ENCODE measurements around the gene CLCA2.

Gene CLCA2

GRCh38 chr1:86489242-86489878, 65.4 kb downstream of the CLCA2 start:
- TF ChIP-seq POLR2A (IDR thresholded peaks at IDR 0.05; ENCODE audit: extremely low read depth, insufficient read length) (no peak), MAX (IDR thresholded peaks at IDR 0.05; ENCODE audit: low read depth, low read length) (no peak), MYC (IDR thresholded peaks at IDR 0.05; ENCODE audit: low read depth, low read length) (no peak), CTCF (IDR thresholded peaks at IDR 0.05; ENCODE audit: low read depth, low read length) (no peak)
- no peak overlapping the region for H3K4me3 ChIP-seq (ENCODE audit: low read depth, low read length)
- no peak for DNase-seq (ENCODE audit: low read depth)

GRCh38 chr1:86491171-86491950, 67.4 kb downstream of the CLCA2 start:
- no peak overlapping the region for H3K4me3 ChIP-seq (ENCODE audit: low read depth, low read length)
- no peak for DNase-seq (ENCODE audit: low read depth)
- TF ChIP-seq POLR2A (IDR thresholded peaks at IDR 0.05; ENCODE audit: extremely low read depth, insufficient read length) (no peak), CTCF (IDR thresholded peaks at IDR 0.05; ENCODE audit: low read depth, low read length) (no peak), MYC (IDR thresholded peaks at IDR 0.05; ENCODE audit: low read depth, low read length) (no peak)

- DNase-seq (ENCODE audit: low read depth), result no peak
- TF ChIP-seq MYC (IDR thresholded peaks at IDR 0.05; ENCODE audit: low read depth, low read length) (no peak), POLR2A (IDR thresholded peaks at IDR 0.05; ENCODE audit: extremely low read depth, insufficient read length) (no peak), MAX (IDR thresholded peaks at IDR 0.05; ENCODE audit: low read depth, low read length) (no peak), CTCF (IDR thresholded peaks at IDR 0.05; ENCODE audit: low read depth, low read length) (no peak)
- H3K4me3 ChIP-seq (ENCODE audit: low read depth, low read length), result no peak overlapping the region
Observed at GRCh38 chr1:86498281-86498680, 74.3 kb downstream of the CLCA2 start.

- TF ChIP-seq MYC (IDR thresholded peaks at IDR 0.05; ENCODE audit: low read depth, low read length), result no peak
- peak; percentile 59 for TF ChIP-seq CTCF (IDR thresholded peaks at IDR 0.05; ENCODE audit: low read depth, low read length)
- no peak for TF ChIP-seq POLR2A (IDR thresholded peaks at IDR 0.05; ENCODE audit: extremely low read depth, insufficient read length)
- TF ChIP-seq MAX (IDR thresholded peaks at IDR 0.05; ENCODE audit: low read depth, low read length), result no peak
- no peak overlapping the region for H3K4me3 ChIP-seq (ENCODE audit: low read depth, low read length)
- peak; percentile 48 for DNase-seq (ENCODE audit: low read depth)
Observed at GRCh38 chr1:86499987-86500593, 76.1 kb downstream of the CLCA2 start.

GRCh38 chr1:86500714-86501113, 76.7 kb downstream of the CLCA2 start:
- H3K4me3 ChIP-seq (ENCODE audit: low read depth, low read length), result no peak overlapping the region
- DNase-seq (ENCODE audit: low read depth), result no peak
- TF ChIP-seq MYC (IDR thresholded peaks at IDR 0.05; ENCODE audit: low read depth, low read length) (no peak), CTCF (IDR thresholded peaks at IDR 0.05; ENCODE audit: low read depth, low read length) (no peak), POLR2A (IDR thresholded peaks at IDR 0.05; ENCODE audit: extremely low read depth, insufficient read length) (no peak), MAX (IDR thresholded peaks at IDR 0.05; ENCODE audit: low read depth, low read length) (no peak)

All from NB4 (cell line).